ENCODE measurements around the gene SELENOS. TPM values are rescaled to one million over a fixed set of nuclear protein-coding genes. Genes with fewer than 3 reads are reported as not detected.
A peak's percentile ranks its signal among the peaks of the same experiment; 100 is the strongest.

Gene SELENOS
- total RNA-seq, 4 donors from 2014 or later, result 14.0 to 119 (median 103) TPM

GRCh38 chr15:101244036-101244781 is 33.1 kb downstream of the SELENOS start:
- DNase-seq, result no peak
- H3K27ac ChIP-seq, result peak overlapping the region in 2 of 4 donors; percentile 34 to 38
- no peaks in the 10 kb centered on the region for H3K36me3 ChIP-seq
- H3K9me3 ChIP-seq, result no peaks in the 10 kb centered on the region
- no peaks in the 10 kb centered on the region for H3K27me3 ChIP-seq
- H3K4me1 ChIP-seq, result peaks cover 0 to 67% (median 9%) of the 10 kb centered on the region in 4 donors
- no peak overlapping the region for H3K4me3 ChIP-seq
- TF ChIP-seq CTCF (IDR thresholded peaks at IDR 0.05) (no peak), POLR2A (IDR thresholded peaks at IDR 0.05) (no peak)

- no peak for DNase-seq
- Histone ChIP-seq H3K27me3 (no peaks in the 10 kb centered on the region), H3K4me1 (peaks cover 0 to 67% (median 9%) of the 10 kb centered on the region in 4 donors), H3K4me3 (no peak overlapping the region), H3K9me3 (no peaks in the 10 kb centered on the region), H3K36me3 (no peaks in the 10 kb centered on the region), H3K27ac (peak overlapping the region in 3 of 4 donors; percentile 8 to 58 (median 38))
- no peak for TF ChIP-seq POLR2A (IDR thresholded peaks at IDR 0.05)
- TF ChIP-seq CTCF (IDR thresholded peaks at IDR 0.05), result no peak
Measured at GRCh38 chr15:101243420-101243819, 33.9 kb downstream of the SELENOS start.

- Histone ChIP-seq H3K4me1 (peaks cover 0 to 64% (median 9%) of the 10 kb centered on the region in 4 donors), H3K27ac (peak overlapping the region in 3 of 4 donors; percentile 38 to 68 (median 58)), H3K27me3 (no peaks in the 10 kb centered on the region), H3K36me3 (no peaks in the 10 kb centered on the region), H3K4me3 (no peak overlapping the region), H3K9me3 (no peaks in the 10 kb centered on the region)
- no peak for TF ChIP-seq CTCF (IDR thresholded peaks at IDR 0.05)
- TF ChIP-seq POLR2A (IDR thresholded peaks at IDR 0.05), result no peak
- no peak for DNase-seq
Measured at GRCh38 chr15:101242999-101243336, 34.3 kb downstream of the SELENOS start.

GRCh38 chr15:101242160-101242998 is 34.9 kb downstream of the SELENOS start:
- no peaks in the 10 kb centered on the region for H3K36me3 ChIP-seq
- H3K4me1 ChIP-seq, result peaks cover 0 to 58% (median 9%) of the 10 kb centered on the region in 4 donors
- no peaks in the 10 kb centered on the region for H3K9me3 ChIP-seq
- DNase-seq, result peak in 2 of 3 donors; percentile 64 to 80
- peak overlapping the region in 1 of 4 donors; percentile 28 for H3K4me3 ChIP-seq
- H3K27me3 ChIP-seq, result no peaks in the 10 kb centered on the region
- TF ChIP-seq POLR2A (IDR thresholded peaks at IDR 0.05) (no peak), CTCF (IDR thresholded peaks at IDR 0.05) (no peak)
- H3K27ac ChIP-seq, result peak overlapping the region in 3 of 4 donors; percentile 58 to 76 (median 68)

- Histone ChIP-seq H3K9me3 (no peaks in the 10 kb centered on the region), H3K27me3 (no peaks in the 10 kb centered on the region), H3K27ac (peak overlapping the region in 2 of 4 donors; percentile 3 to 40), H3K4me1 (peaks cover 0 to 47% (median 5%) of the 10 kb centered on the region in 4 donors), H3K4me3 (no peak overlapping the region), H3K36me3 (no peaks in the 10 kb centered on the region)
- no peak for TF ChIP-seq POLR2A (IDR thresholded peaks at IDR 0.05)
- no peak for TF ChIP-seq CTCF (IDR thresholded peaks at IDR 0.05)
- DNase-seq, result no peak
Measured at GRCh38 chr15:101240358-101240757, 36.9 kb downstream of the SELENOS start.
